Nucleus accumbens (tissue), 56 donors: ENCODE data around the gene PRSS36.
A peak's percentile ranks its signal among the peaks of the same experiment; 100 is the strongest.
"Not testable (repeated sequence)": the region's sequence is repeated elsewhere in the genome, so short reads cannot be mapped to it uniquely, and the experiment has no call there.

Experiments used
- DNase-seq, 56 donors: peaks; one replicate each; lab custom pipeline; 2025; lab: John Stamatoyannopoulos, UW

Gene PRSS36

GRCh38 chr16:31107465-31107867 is 42.4 kb downstream of the PRSS36 start:
- DNase-seq = no peak

- no peak for DNase-seq
These were observed 43.1 kb downstream of the PRSS36 start for GRCh38 chr16:31106509-31107464.

GRCh38 chr16:31105677-31106213 is 44.1 kb downstream of the PRSS36 start:
- DNase-seq = peak in 46 of 56 donors; percentile 13 to 83 (median 56)

GRCh38 chr16:31100876-31101641 is 48.8 kb downstream of the PRSS36 start:
- DNase-seq = not testable (repeated sequence)

DNA sequence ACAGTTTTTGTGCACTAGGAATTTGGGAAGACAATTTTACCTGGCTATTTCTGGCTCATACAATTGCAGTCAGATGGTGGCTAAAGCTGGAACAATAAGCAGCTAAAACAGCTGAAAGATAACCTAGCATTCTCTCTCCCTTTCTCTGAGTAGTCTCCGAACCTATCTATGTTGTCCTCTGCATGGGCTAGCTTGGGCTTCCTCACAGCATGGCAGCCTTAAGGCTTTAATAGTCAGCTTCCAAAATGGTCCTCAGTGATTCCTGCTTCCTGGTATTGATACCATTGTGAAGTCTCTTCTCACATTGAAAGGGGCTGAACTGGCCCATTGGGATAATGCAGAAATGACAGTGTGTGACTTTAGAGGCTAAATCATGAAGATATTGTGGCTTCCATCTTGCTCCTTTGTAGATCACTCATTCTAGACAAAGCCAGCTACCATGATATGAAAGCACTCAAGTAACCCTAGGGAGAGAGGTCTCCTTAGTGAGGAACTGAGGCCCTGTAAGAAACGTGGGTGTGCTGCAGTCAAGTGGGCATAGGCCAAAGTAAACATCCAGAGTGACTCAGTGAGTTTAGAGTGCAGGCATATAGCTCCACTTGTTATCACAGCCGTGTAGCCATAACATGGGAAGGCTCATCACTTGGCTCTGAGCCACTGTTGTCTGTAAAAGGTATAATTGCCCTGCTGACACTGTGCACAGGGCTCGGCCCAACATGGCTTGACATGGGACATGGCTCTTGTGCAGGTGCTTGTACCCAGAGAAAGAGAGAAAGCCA is 49.8 kb downstream of the PRSS36 start:
- no peak for DNase-seq

- peak; percentile 47 to 97 (median 90) for DNase-seq
These were observed 55.3 kb downstream of the PRSS36 start, which contains the start of gene VKORC1 for GRCh38 chr16:31094424-31095120. Gene VKORC1, minus strand, starts transcription at chr16:31094797. Its CDS starts 68 bp downstream, at chr16:31094729.

DNA sequence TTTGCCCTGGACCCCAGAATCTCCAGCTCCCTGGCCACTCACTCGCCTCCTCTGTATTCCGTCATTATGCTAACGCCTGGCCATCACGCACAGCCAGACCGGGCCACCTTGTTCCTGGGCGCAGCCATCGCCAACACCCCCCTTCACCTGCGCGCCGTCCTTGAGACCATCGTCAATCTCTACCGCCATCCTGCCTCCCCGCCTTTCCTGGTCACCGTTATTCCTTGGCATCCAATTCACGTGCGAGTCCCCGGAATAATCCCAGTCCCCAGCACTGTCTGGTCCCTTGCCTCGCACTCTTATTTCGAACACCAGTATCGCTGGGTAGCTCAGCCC is 55.8 kb downstream of the PRSS36 start:
- DNase-seq = peak in 6 of 56 donors; percentile 13 to 57 (median 52)

DNA sequence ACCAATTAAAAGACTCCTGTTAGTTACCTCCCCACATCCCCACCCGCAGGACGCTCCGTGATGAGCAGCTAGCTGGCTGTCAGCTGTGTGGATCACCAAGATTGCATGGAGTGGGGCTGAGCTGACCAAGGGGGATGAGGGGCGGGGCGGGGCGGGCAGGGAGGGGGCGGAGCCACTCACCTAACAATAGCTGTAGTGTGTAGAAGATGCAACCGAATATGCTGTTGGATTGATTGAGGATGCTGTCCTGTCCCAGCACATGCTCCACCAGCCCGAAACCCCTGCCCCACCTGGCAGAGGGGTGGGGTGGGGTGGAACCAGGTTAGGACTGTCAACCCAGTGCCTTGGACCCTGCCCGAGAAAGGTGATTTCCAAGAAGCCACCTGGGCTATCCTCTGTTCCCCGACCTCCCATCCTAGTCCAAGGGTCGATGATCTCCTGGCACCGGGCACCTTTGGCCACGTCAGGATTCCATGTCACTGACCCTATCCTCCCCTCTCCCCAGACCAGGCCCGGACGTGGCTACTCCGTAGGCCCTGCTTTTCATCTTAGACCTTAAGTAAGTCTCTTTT is 56.6 kb downstream of the PRSS36 start:
- DNase-seq = peak in 47 of 56 donors; percentile 17 to 75 (median 52)

GRCh38 chr16:31092330-31092729 is 57.5 kb downstream of the PRSS36 start:
- DNase-seq = no peak

DNA sequence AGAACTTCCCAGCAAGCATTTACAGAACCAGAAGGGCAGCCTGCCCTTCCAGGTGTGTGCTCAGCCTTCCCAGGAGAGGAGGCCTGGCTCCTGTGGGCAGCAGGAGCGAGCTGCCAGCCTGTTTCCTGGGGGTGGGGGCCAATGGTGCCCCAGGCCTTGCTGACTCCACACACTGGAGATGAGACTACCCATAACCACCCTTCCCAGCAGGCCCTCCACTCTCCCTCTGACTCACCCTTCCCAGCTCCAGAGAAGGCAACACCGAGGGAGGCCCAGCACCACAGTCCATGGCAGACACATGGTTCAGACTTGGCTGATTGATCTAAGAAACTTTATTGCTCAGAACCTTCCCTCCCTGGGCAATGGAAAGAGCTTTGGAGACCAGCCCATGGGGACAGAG is 59.3 kb downstream of the PRSS36 start:
- DNase-seq = no peak

GRCh38 chr16:31089199-31089598 is 60.7 kb downstream of the PRSS36 start:
- DNase-seq = no peak
